Measurements from ENCODE around the gene AATK.

The AATK gene

GRCh38 chr17:81124377-81124776 is 41.6 kb downstream of the AATK start:
- ChIA-PET POLR2A (no interaction called here), CTCF (no interaction called here)
- DNase-seq (ENCODE audit: extremely low spot score) = no peak
- TF ChIP-seq HDGF (IDR thresholded peaks at IDR 0.05; ENCODE audit: borderline replicate concordance) (no peak), SUZ12 (IDR thresholded peaks at IDR 0.05) (no peak), TARDBP (IDR thresholded peaks at IDR 0.05) (no peak), LEF1 (IDR thresholded peaks at IDR 0.05; ENCODE audit: borderline replicate concordance) (no peak), ELF4 (IDR thresholded peaks at IDR 0.05) (no peak), ZNF384 (IDR thresholded peaks at IDR 0.05) (no peak), FOXA1 (IDR thresholded peaks at IDR 0.05) (no peak), CTBP1 (IDR thresholded peaks at IDR 0.05; ENCODE audit: borderline replicate concordance) (no peak)

DNA sequence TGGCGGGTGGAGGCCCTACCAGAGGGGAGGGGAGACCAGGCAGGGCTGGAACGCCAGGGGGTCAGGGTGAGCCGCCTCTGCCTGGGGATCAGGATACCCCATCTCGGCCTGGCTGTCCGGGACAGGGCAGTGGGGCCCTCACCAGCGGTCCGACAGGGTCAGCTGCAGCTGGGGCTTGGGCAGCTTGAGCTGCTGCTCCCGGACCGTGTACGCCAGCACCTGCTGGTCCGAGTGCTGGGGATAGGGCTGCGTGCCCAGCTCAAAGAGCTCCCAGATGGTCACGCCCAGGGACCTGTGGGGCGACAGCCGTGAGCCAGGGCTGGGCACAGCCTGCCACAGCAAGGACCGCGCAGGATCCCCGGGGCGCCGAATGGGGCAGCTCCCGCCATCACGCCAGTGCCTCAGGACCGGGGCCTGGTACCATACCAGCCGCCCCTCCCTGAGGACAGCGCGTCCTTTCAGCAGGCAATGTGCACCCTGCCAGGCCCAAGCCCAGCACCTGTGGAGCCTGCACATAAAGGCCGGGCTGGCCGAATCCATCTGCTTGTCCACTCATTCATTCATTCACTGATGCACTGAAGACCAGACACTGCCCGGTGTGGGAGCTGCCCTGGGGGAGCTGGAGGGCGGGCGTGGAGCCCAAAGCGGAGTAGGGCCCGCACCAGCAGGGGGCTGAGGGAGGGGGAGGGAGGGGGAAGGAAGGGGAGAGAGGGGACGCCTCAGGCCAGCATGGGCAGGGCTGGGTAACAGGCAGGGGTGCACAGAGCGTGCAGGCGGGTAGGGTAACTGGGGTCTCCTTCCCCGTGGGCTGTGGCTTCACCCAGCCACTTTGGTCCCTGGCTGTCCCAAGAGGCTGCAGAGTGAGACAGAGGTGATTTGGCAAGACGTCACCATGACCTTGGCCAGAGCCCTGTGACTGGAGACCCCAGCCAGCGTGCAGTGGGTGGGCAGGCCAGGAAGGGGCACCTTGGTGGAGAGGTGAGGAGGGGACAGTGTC is 42.7 kb downstream of the AATK start:
- CTCF ChIA-PET = no interaction called here
- TF ChIP-seq NFRKB (IDR thresholded peaks at IDR 0.05) = no peak
- TF ChIP-seq SP1 (IDR thresholded peaks at IDR 0.05) = no peak
- no peak for TF ChIP-seq PKNOX1 (IDR thresholded peaks at IDR 0.05)
- TF ChIP-seq ARNT (IDR thresholded peaks at IDR 0.05) = no peak
- TF ChIP-seq L3MBTL2 (conservative IDR thresholded peaks at IDR 0.05) = no peak
- no peak for TF ChIP-seq ZNF384 (IDR thresholded peaks at IDR 0.05)
- TF ChIP-seq SUZ12 (IDR thresholded peaks at IDR 0.05) = no peak
- no peak for TF ChIP-seq FOXA1 (IDR thresholded peaks at IDR 0.05)
- no peak for TF ChIP-seq BHLHE40 (IDR thresholded peaks at IDR 0.05; ENCODE audit: borderline replicate concordance)
- TF ChIP-seq FOXK2 (IDR thresholded peaks at IDR 0.05) = no peak
- TF ChIP-seq LEF1 (IDR thresholded peaks at IDR 0.05; ENCODE audit: borderline replicate concordance) = no peak
- TF ChIP-seq CTBP1 (IDR thresholded peaks at IDR 0.05; ENCODE audit: borderline replicate concordance) = no peak
- no peak for TF ChIP-seq FOXM1 (IDR thresholded peaks at IDR 0.05; ENCODE audit: borderline replicate concordance)
- no peak for TF ChIP-seq HDGF (IDR thresholded peaks at IDR 0.05; ENCODE audit: borderline replicate concordance)
- TF ChIP-seq ELF4 (IDR thresholded peaks at IDR 0.05) = no peak
- no peak for TF ChIP-seq TARDBP (IDR thresholded peaks at IDR 0.05)
- POLR2A ChIA-PET = no interaction called here
- DNase-seq (ENCODE audit: extremely low spot score) = no peak

DNA sequence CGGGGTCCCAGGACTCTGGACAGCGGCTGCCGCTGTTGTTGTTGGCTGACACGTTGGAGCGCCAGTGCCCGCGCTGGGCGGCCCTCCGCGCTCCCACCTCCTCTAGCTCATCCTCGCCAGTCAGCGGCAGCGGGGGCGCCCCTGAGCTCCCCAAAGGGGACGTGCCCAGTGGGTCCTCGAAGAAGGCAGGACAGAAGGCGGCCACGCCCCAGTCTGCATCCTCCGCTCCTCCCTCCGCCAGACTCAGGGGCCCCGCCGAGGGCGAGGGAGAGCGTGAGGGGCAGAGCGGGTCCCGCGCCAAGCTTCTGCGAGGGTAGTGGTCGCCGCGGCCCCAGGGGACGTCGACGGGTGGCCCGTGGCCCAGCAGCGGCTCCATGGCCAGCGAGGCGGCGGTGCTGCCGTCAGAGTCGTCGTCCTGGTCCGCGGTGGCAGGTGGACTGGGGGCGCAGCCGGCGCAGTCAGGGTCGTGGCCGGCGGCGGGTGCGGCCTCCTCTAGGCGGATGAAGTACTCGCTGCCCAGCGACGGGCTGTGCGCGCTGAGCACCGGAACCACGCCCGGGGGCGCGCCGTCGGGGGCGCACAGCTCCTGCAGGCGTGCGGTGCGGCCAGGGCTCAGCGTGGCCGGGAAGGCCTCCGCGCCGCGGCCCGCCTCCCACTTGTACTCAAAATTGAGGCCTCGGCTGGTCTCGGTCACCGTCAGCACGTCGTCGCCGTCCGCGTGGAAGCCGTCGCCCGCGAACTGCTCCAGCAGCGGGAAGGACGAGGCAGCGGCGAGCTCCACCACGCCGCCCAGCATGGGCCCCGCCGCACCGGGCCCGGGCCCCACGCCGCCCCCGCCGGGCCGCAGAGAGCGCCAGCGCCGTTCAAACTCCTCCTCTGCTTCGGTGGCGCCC is 43.9 kb downstream of the AATK start:
- DNase-seq (ENCODE audit: extremely low spot score) = no peak
- TF ChIP-seq NFRKB (IDR thresholded peaks at IDR 0.05) = no peak
- TF ChIP-seq FOXM1 (IDR thresholded peaks at IDR 0.05; ENCODE audit: borderline replicate concordance) = no peak
- TF ChIP-seq BHLHE40 (IDR thresholded peaks at IDR 0.05; ENCODE audit: borderline replicate concordance) = no peak
- TF ChIP-seq SP1 (IDR thresholded peaks at IDR 0.05) = no peak
- no peak for TF ChIP-seq HDGF (IDR thresholded peaks at IDR 0.05; ENCODE audit: borderline replicate concordance)
- no peak for TF ChIP-seq TARDBP (IDR thresholded peaks at IDR 0.05)
- no peak for TF ChIP-seq CTBP1 (IDR thresholded peaks at IDR 0.05; ENCODE audit: borderline replicate concordance)
- TF ChIP-seq ARNT (IDR thresholded peaks at IDR 0.05) = no peak
- TF ChIP-seq ZNF384 (IDR thresholded peaks at IDR 0.05) = no peak
- TF ChIP-seq L3MBTL2 (conservative IDR thresholded peaks at IDR 0.05) = no peak
- TF ChIP-seq LEF1 (IDR thresholded peaks at IDR 0.05; ENCODE audit: borderline replicate concordance) = no peak
- no peak for TF ChIP-seq ELF4 (IDR thresholded peaks at IDR 0.05)
- TF ChIP-seq FOXK2 (IDR thresholded peaks at IDR 0.05) = no peak
- CTCF ChIA-PET = interaction anchor here (0.9 kb wide), 1 partner anchor 13 kb away, joined by 3 read pairs; no protein-coding TSS in a partner anchor
- POLR2A ChIA-PET = interaction anchor here (2.6 kb wide), 1 partner anchor 117 kb away, joined by 9 read pairs; the partner anchor contains the start of genes NDUFAF8 and TEPSIN

GRCh38 chr17:81120695-81121621 is 45.1 kb downstream of the AATK start:
- ChIA-PET POLR2A (interaction anchor here (2.6 kb wide), 1 partner anchor 118 kb away, joined by 9 read pairs; the partner anchor contains the start of genes NDUFAF8 and TEPSIN), CTCF (interaction anchor here (0.5 to 0.9 kb wide), 2 partner anchors 14 to 85 kb away, joined by 3 read pairs; no protein-coding TSS in a partner anchor)
- TF ChIP-seq NFRKB (IDR thresholded peaks at IDR 0.05) = no peak
- TF ChIP-seq SP1 (IDR thresholded peaks at IDR 0.05) = no peak
- TF ChIP-seq LEF1 (IDR thresholded peaks at IDR 0.05; ENCODE audit: borderline replicate concordance) = no peak
- TF ChIP-seq ZNF384 (IDR thresholded peaks at IDR 0.05) = no peak
- TF ChIP-seq ARNT (IDR thresholded peaks at IDR 0.05) = no peak
- TF ChIP-seq CTBP1 (IDR thresholded peaks at IDR 0.05; ENCODE audit: borderline replicate concordance) = no peak
- no peak for TF ChIP-seq BHLHE40 (IDR thresholded peaks at IDR 0.05; ENCODE audit: borderline replicate concordance)
- no peak for TF ChIP-seq FOXM1 (IDR thresholded peaks at IDR 0.05; ENCODE audit: borderline replicate concordance)
- no peak for TF ChIP-seq TARDBP (IDR thresholded peaks at IDR 0.05)
- no peak for TF ChIP-seq L3MBTL2 (conservative IDR thresholded peaks at IDR 0.05)
- TF ChIP-seq PKNOX1 (IDR thresholded peaks at IDR 0.05) = no peak
- no peak for DNase-seq (ENCODE audit: extremely low spot score)

DNA sequence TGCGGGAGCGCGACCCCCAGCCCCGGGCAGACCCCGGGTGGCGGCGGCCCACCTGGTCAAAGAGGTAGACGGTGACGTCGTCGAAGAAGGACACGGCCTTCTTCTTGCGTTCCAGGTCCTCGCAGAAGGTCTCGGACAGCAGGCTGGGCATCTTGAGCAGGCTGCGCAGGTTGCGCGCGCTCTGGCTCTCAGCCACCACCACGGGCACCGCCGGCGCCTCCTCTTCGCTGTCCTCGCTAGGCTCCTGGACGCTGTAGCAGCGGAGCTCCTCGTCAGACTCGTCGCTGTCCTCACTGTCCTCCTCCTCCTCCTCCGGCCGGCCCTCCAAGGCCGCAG is 45.9 kb downstream of the AATK start:
- CTCF ChIA-PET = interaction anchor here (0.5 kb wide), 1 partner anchor 86 kb away, joined by 3 read pairs; no protein-coding TSS in a partner anchor
- no peak for DNase-seq (ENCODE audit: extremely low spot score)
- POLR2A ChIA-PET = interaction anchor here (2.6 kb wide), 1 partner anchor 119 kb away, joined by 9 read pairs; the partner anchor contains the start of genes NDUFAF8 and TEPSIN
- TF ChIP-seq FOXK2 (IDR thresholded peaks at IDR 0.05) = no peak
- TF ChIP-seq SP1 (IDR thresholded peaks at IDR 0.05) = no peak
- no peak for TF ChIP-seq FOXA1 (IDR thresholded peaks at IDR 0.05)
- TF ChIP-seq ARNT (IDR thresholded peaks at IDR 0.05) = no peak
- no peak for TF ChIP-seq HDGF (IDR thresholded peaks at IDR 0.05; ENCODE audit: borderline replicate concordance)
- no peak for TF ChIP-seq NFRKB (IDR thresholded peaks at IDR 0.05)
- no peak for TF ChIP-seq TARDBP (IDR thresholded peaks at IDR 0.05)
- no peak for TF ChIP-seq FOXM1 (IDR thresholded peaks at IDR 0.05; ENCODE audit: borderline replicate concordance)
- TF ChIP-seq LEF1 (IDR thresholded peaks at IDR 0.05; ENCODE audit: borderline replicate concordance) = no peak
- TF ChIP-seq ZNF384 (IDR thresholded peaks at IDR 0.05) = no peak
- TF ChIP-seq ELF4 (IDR thresholded peaks at IDR 0.05) = no peak
- TF ChIP-seq PKNOX1 (IDR thresholded peaks at IDR 0.05) = no peak
- no peak for TF ChIP-seq L3MBTL2 (conservative IDR thresholded peaks at IDR 0.05)
- TF ChIP-seq CTBP1 (IDR thresholded peaks at IDR 0.05; ENCODE audit: borderline replicate concordance) = no peak
- no peak for TF ChIP-seq BHLHE40 (IDR thresholded peaks at IDR 0.05; ENCODE audit: borderline replicate concordance)
- no peak for TF ChIP-seq SUZ12 (IDR thresholded peaks at IDR 0.05)

Data from HEK293T (cell line).